IPS DF 6.9 (cell line): ENCODE results near the gene C1S.
"Not testable (repeated sequence)": the region's sequence is repeated elsewhere in the genome, so short reads cannot be mapped to it uniquely, and the experiment has no call there.

Experiments used
- DNase-seq: peaks from one replicate; pipeline ENCODE4 v3.0.0-alpha.2; 2013; ENCODE audit warnings: low read depth, low spot score
- H3K27ac ChIP-seq: one replicate; pipeline ENCODE4 v1.5.1; 2013; ENCODE audit warnings: low read length, control low read depth
- H3K27me3 ChIP-seq: 2 replicates; pipeline ENCODE4 v1.6.1; 2013; ENCODE audit warnings: mild to moderate bottlenecking, low read length; ENCODE audit not compliant: control insufficient read depth, insufficient read depth
- H3K36me3 ChIP-seq: 2 replicates; pipeline ENCODE4 v1.6.1; 2013; ENCODE audit warnings: low read length; ENCODE audit not compliant: control insufficient read depth, insufficient read depth
- H3K4me1 ChIP-seq: 2 replicates; pipeline ENCODE4 v1.6.1; 2013; ENCODE audit warnings: low read length; ENCODE audit not compliant: control insufficient read depth, insufficient read depth
- H3K4me3 ChIP-seq: 2 replicates; pipeline ENCODE4 v1.5.1; 2013; ENCODE audit warnings: mild to moderate bottlenecking, low read length
- H3K9me3 ChIP-seq: 2 replicates; pipeline ENCODE4 v1.6.1; 2013; ENCODE audit warnings: low read length, inconsistent platforms; ENCODE audit not compliant: control insufficient read depth, insufficient read depth
- WGBS: extraction: QIAGEN DNeasy Blood & Tissue Kit; methylation state at CpG from one replicate; pipeline ENCODE4 v1.1.7; 2013; ENCODE audit warnings: mixed read lengths, missing lambda C conversion rate; ENCODE audit not compliant: insufficient read length, insufficient coverage; 5-methylcytosine and 5-hydroxymethylcytosine counted together

C1S gene

GRCh38 chr12:7060353-7060954, at the start of gene C1S:
Gene C1S (plus strand): TSS chr12:7060718. CDS start chr12:7061913, 1,195 bp downstream.
- H3K4me1 ChIP-seq: peaks cover 2% of the 10 kb centered on the region; the same call in 1 of the 2 replicates

GRCh38 chr12:7011398-7011797, 49.1 kb upstream of the C1S start:
- not testable (repeated sequence) for H3K4me3 ChIP-seq, DNase-seq, H3K9me3 ChIP-seq, H3K27me3 ChIP-seq, H3K27ac ChIP-seq, H3K4me1 ChIP-seq, H3K36me3 ChIP-seq
- no CpG with 5 or more reads among the region's 4 CpGs for WGBS

More at GRCh38 chr12:7060353-7060954, at the start of gene C1S:
- Histone ChIP-seq H3K27me3 (no peaks in the 10 kb centered on the region), H3K36me3 (no peaks in the 10 kb centered on the region), H3K9me3 (no peaks in the 10 kb centered on the region), H3K27ac (no peak within 1 kb of the TSS), H3K4me3 (no peak within 1 kb of the TSS)
- peak; percentile 37 for DNase-seq
- WGBS: no CpG with 5 or more reads among the region's 10 CpGs

GRCh38 chr12:7012024-7012607, 48.4 kb upstream of the C1S start:
- no CpG with 5 or more reads among the region's 4 CpGs for WGBS
- Histone ChIP-seq H3K4me1 (no peaks in the 10 kb centered on the region), H3K9me3 (no peaks in the 10 kb centered on the region), H3K27me3 (no peaks in the 10 kb centered on the region), H3K36me3 (no peaks in the 10 kb centered on the region), H3K27ac (no peak overlapping the region), H3K4me3 (no peak overlapping the region)
- DNase-seq: no peak

- H3K4me1 ChIP-seq: no peaks in the 10 kb centered on the region
- no peaks in the 10 kb centered on the region for H3K36me3 ChIP-seq
- no peak for DNase-seq
- H3K27ac ChIP-seq: no peak overlapping the region
- H3K9me3 ChIP-seq: no peaks in the 10 kb centered on the region
- no peak overlapping the region for H3K4me3 ChIP-seq
- WGBS: no CpG with 5 or more reads among the region's 3 CpGs
- no peaks in the 10 kb centered on the region for H3K27me3 ChIP-seq
These were observed 47.4 kb upstream of the C1S start for GRCh38 chr12:7013101-7013500.

GRCh38 chr12:7015555-7016370, 44.8 kb upstream of the C1S start:
- Histone ChIP-seq H3K4me3 (no peak overlapping the region), H3K4me1 (no peaks in the 10 kb centered on the region), H3K27ac (no peak overlapping the region), H3K9me3 (no peaks in the 10 kb centered on the region), H3K27me3 (no peaks in the 10 kb centered on the region), H3K36me3 (no peaks in the 10 kb centered on the region)
- no peak for DNase-seq
- WGBS: 100% methylated on average over 1 of the region's 6 CpGs

- Histone ChIP-seq H3K9me3 (no peaks in the 10 kb centered on the region), H3K4me1 (no peaks in the 10 kb centered on the region), H3K36me3 (no peaks in the 10 kb centered on the region), H3K27ac (no peak overlapping the region), H3K27me3 (no peaks in the 10 kb centered on the region), H3K4me3 (no peak overlapping the region)
- no peak for DNase-seq
- no CpG with 5 or more reads among the region's 6 CpGs for WGBS
These were observed 43.5 kb upstream of the C1S start for GRCh38 chr12:7016958-7017571.

- Histone ChIP-seq H3K4me3 (peak overlapping the region; percentile 60; the same call in 1 of the 2 replicates), H3K36me3 (no peaks in the 10 kb centered on the region), H3K9me3 (no peaks in the 10 kb centered on the region), H3K27me3 (no peaks in the 10 kb centered on the region), H3K4me1 (no peaks in the 10 kb centered on the region), H3K27ac (no peak overlapping the region)
- WGBS: no CpG with 5 or more reads among the region's 25 CpGs
- DNase-seq: no peak
These were observed 42.6 kb upstream of the C1S start for GRCh38 chr12:7017870-7018349.

GRCh38 chr12:7018350-7019042, 42.0 kb upstream of the C1S start, which contains the start of gene LPCAT3:
Gene LPCAT3 (minus strand): TSS chr12:7018476. CDS start chr12:7018424, 52 bp downstream.
- peak within 1 kb of the TSS; percentile 60; the same call in 1 of the 2 replicates for H3K4me3 ChIP-seq
- no peaks in the 10 kb centered on the region for H3K4me1 ChIP-seq
- no CpG with 5 or more reads among the region's 77 CpGs for WGBS
- no peaks in the 10 kb centered on the region for H3K36me3 ChIP-seq
- DNase-seq: peak; percentile 91
- no peak within 1 kb of the TSS for H3K27ac ChIP-seq
- no peaks in the 10 kb centered on the region for H3K27me3 ChIP-seq
- H3K9me3 ChIP-seq: no peaks in the 10 kb centered on the region

- no peak for DNase-seq
- H3K4me3 ChIP-seq: peak overlapping the region; percentile 60; the same call in 1 of the 2 replicates
- no peaks in the 10 kb centered on the region for H3K4me1 ChIP-seq
- no peaks in the 10 kb centered on the region for H3K36me3 ChIP-seq
- H3K27ac ChIP-seq: no peak overlapping the region
- no peaks in the 10 kb centered on the region for H3K9me3 ChIP-seq
- WGBS: no CpG with 5 or more reads among the region's 6 CpGs
- no peaks in the 10 kb centered on the region for H3K27me3 ChIP-seq
These were observed 41.4 kb upstream of the C1S start for GRCh38 chr12:7019043-7019569.
